Peyer's patch (tissue), 4 donors: ENCODE measurements around the gene MED13L.

ENCODE experiments used
- POLR2A ChIP-seq, 2 donors: fragments of 450-650 bp; IDR thresholded peaks; one replicate each; pipeline ENCODE4 v1.5.1; 2017; ENCODE audit warnings: antibody characterized with exemption in 2 of 2, mild to moderate bottlenecking in 2 of 2, moderate library complexity in 2 of 2
- TF ChIP-seq, protein P1 (sequence below), 6 experiments: fragments of 450-650 bp in 4 of 6; fragments of 200-600 bp in 2 of 6; sonication (generic) in 1 of 6; IDR thresholded peaks; one replicate each; pipeline ENCODE4 v1.5.1; 2017 to 2019; ENCODE audit warnings: antibody characterized with exemption in 6 of 6, mild to moderate bottlenecking in 3 of 6, moderate library complexity in 1 of 6

DNA sequence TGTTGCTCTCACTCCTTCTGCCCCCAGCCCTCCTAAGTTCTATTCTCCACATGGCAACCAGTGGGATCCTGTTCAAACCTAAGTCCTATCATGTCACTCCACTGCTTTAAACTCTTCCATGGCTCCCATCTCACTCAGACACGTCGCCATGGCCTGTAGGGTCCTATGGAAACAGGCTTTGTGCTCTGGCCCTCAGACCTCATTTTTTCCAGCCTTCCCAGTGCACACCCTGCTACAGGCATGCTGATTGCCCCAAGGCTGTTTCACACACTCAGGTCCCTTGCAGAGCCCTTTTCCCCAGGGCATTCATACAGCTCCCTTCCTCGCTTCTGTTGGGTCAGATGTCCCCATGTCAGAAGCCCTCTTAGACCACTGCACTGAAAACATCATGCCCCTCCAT is 11.2 kb upstream of the MED13L start:
- TF ChIP-seq, protein P1, sequence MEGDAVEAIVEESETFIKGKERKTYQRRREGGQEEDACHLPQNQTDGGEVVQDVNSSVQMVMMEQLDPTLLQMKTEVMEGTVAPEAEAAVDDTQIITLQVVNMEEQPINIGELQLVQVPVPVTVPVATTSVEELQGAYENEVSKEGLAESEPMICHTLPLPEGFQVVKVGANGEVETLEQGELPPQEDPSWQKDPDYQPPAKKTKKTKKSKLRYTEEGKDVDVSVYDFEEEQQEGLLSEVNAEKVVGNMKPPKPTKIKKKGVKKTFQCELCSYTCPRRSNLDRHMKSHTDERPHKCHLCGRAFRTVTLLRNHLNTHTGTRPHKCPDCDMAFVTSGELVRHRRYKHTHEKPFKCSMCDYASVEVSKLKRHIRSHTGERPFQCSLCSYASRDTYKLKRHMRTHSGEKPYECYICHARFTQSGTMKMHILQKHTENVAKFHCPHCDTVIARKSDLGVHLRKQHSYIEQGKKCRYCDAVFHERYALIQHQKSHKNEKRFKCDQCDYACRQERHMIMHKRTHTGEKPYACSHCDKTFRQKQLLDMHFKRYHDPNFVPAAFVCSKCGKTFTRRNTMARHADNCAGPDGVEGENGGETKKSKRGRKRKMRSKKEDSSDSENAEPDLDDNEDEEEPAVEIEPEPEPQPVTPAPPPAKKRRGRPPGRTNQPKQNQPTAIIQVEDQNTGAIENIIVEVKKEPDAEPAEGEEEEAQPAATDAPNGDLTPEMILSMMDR (IDR thresholded peaks at IDR 0.05), result no peak
- no peak for TF ChIP-seq POLR2A (IDR thresholded peaks at IDR 0.05)
